Activated B cell treated with CpG ODN at 0.5 μM for 24 hours (primary cell): ENCODE data around the gene CEP83. TPM values are rescaled to one million over a fixed set of nuclear protein-coding genes. Genes with fewer than 3 reads are reported as not detected.
"Not testable (repeated sequence)": the region's sequence is repeated elsewhere in the genome, so short reads cannot be mapped to it uniquely, and the experiment has no call there.

ENCODE experiments used
- ATAC-seq: fragments of 200-7000 bp; cut with Tn5 transposase; one replicate; pipeline ENCODE4 v1.10.0; 2021; ENCODE audit warnings: low read depth, mild to moderate bottlenecking, moderate library complexity
- CTCF ChIA-PET: fragments of 350-600 bp; sonication (Branson Sonifier 250); formaldehyde crosslinking; loops from one replicate; lab custom pipeline; 2021; ENCODE audit warnings: antibody characterized with exemption; lab: Charles Lee
- POLR2A ChIA-PET: fragments of 350-600 bp; sonication (Branson Sonifier 250); formaldehyde crosslinking; loops from one replicate; lab custom pipeline; 2021; ENCODE audit warnings: antibody characterized with exemption; lab: Charles Lee
- DNase-seq: peaks from one replicate; pipeline ENCODE4 v3.0.0; 2022
- H3K27ac Mint-ChIP-seq: one replicate; pipeline ENCODE4 v1.8.0; 2020; ENCODE audit warnings: mixed read lengths
- H3K27me3 Mint-ChIP-seq: one replicate; pipeline ENCODE4 v1.8.0; 2021; ENCODE audit warnings: mixed read lengths
- H3K36me3 Mint-ChIP-seq: one replicate; pipeline ENCODE4 v1.8.0; 2021; ENCODE audit warnings: low read depth, mixed read lengths
- H3K4me1 Mint-ChIP-seq: one replicate; pipeline ENCODE4 v1.8.0; 2021; ENCODE audit warnings: mixed read lengths
- H3K4me3 Mint-ChIP-seq: one replicate; pipeline ENCODE4 v1.8.0; 2020; ENCODE audit warnings: mild to moderate bottlenecking, mixed read lengths
- H3K9me3 Mint-ChIP-seq: one replicate; pipeline ENCODE4 v1.8.0; 2020; ENCODE audit warnings: mixed read lengths
- CTCF ChIP-seq: fragments of 200-600 bp; IDR thresholded peaks from one replicate; pipeline ENCODE4 v1.8.0; 2022; ENCODE audit warnings: antibody characterized with exemption, mild to moderate bottlenecking
- intact Hi-C: fragments of 100-400 bp; cut with micrococcal nuclease; formaldehyde crosslinking; loops from one replicate; pipeline ENCODE4 v1.15.1; 2024
- total RNA-seq: library from RNA; stranded (reverse); gene quantifications from 2 replicates; pipeline ENCODE4 v1.2.3, GENCODE V29; 2022

The CEP83 gene
- total RNA-seq, 1 donor from 2014 or later: 36.9 TPM

- DNase-seq: no peak
- intact Hi-C loops: no loop called here
- Mint-ChIP-seq H3K4me3 (no peak overlapping the region), H3K4me1 (no peaks in the 10 kb centered on the region), H3K36me3 (peaks cover 50% of the 10 kb centered on the region), H3K9me3 (peaks cover 16% of the 10 kb centered on the region), H3K27me3 (no peaks in the 10 kb centered on the region), H3K27ac (no peak overlapping the region)
- ChIA-PET POLR2A (no interaction called here), CTCF (no interaction called here)
- no peak for TF ChIP-seq CTCF
- ATAC-seq: no peak
Measured at GRCh38 chr12:94397401-94397800, 62.3 kb downstream of the CEP83 start.

GRCh38 chr12:94396014-94396413 lies 63.7 kb downstream of the CEP83 start:
- DNase-seq, H3K27me3 Mint-ChIP-seq, POLR2A ChIA-PET, ATAC-seq, CTCF ChIA-PET, H3K4me3 Mint-ChIP-seq, H3K4me1 Mint-ChIP-seq, intact Hi-C loops, H3K27ac Mint-ChIP-seq: not testable (repeated sequence)
- H3K9me3 Mint-ChIP-seq: peaks cover 14% of the 10 kb centered on the region
- H3K36me3 Mint-ChIP-seq: peaks cover 52% of the 10 kb centered on the region

- peaks cover 49% of the 10 kb centered on the region for H3K36me3 Mint-ChIP-seq
- TF ChIP-seq CTCF: no peak
Measured at GRCh38 chr12:94390130-94390485, 69.6 kb downstream of the CEP83 start.

GRCh38 chr12:94389482-94390129 lies 70.1 kb downstream of the CEP83 start:
- H3K4me1 Mint-ChIP-seq, H3K27ac Mint-ChIP-seq, POLR2A ChIA-PET, intact Hi-C loops, H3K27me3 Mint-ChIP-seq, H3K4me3 Mint-ChIP-seq, CTCF ChIA-PET, DNase-seq, ATAC-seq: not testable (repeated sequence)
- peaks cover 16% of the 10 kb centered on the region for H3K9me3 Mint-ChIP-seq
- H3K36me3 Mint-ChIP-seq: peaks cover 50% of the 10 kb centered on the region

More at GRCh38 chr12:94390130-94390485, 69.6 kb downstream of the CEP83 start:
- H3K4me3 Mint-ChIP-seq: no peak overlapping the region
- DNase-seq (no peak), ATAC-seq (no peak)
- H3K27me3 Mint-ChIP-seq: no peaks in the 10 kb centered on the region
- H3K9me3 Mint-ChIP-seq: peaks cover 12% of the 10 kb centered on the region
- H3K4me1 Mint-ChIP-seq: no peaks in the 10 kb centered on the region
- intact Hi-C loops: no loop called here
- H3K27ac Mint-ChIP-seq: no peak overlapping the region
- CTCF ChIA-PET: no interaction called here
- POLR2A ChIA-PET: no interaction called here

- peaks cover 52% of the 10 kb centered on the region for H3K36me3 Mint-ChIP-seq
- no peak overlapping the region for H3K27ac Mint-ChIP-seq
- ChIA-PET CTCF (no interaction called here), POLR2A (no interaction called here)
- no peaks in the 10 kb centered on the region for H3K4me1 Mint-ChIP-seq
- intact Hi-C loops: no loop called here
- peaks cover 27% of the 10 kb centered on the region for H3K9me3 Mint-ChIP-seq
- no peaks in the 10 kb centered on the region for H3K27me3 Mint-ChIP-seq
- no peak for TF ChIP-seq CTCF
- no peak overlapping the region for H3K4me3 Mint-ChIP-seq
- ATAC-seq: no peak
- DNase-seq: no peak
Measured at GRCh38 chr12:94386422-94386821, 73.2 kb downstream of the CEP83 start.

- no peak overlapping the region for H3K27ac Mint-ChIP-seq
- H3K9me3 Mint-ChIP-seq: peaks cover 24% of the 10 kb centered on the region
- no peaks in the 10 kb centered on the region for H3K27me3 Mint-ChIP-seq
- no peak for ATAC-seq
- POLR2A ChIA-PET: no interaction called here
- H3K4me3 Mint-ChIP-seq: no peak overlapping the region
- H3K36me3 Mint-ChIP-seq: peaks cover 43% of the 10 kb centered on the region
- intact Hi-C loops: loop anchor here (5.0 kb wide), 1 partner anchor 42 kb away; no protein-coding TSS in a partner anchor
- TF ChIP-seq CTCF: no peak
- CTCF ChIA-PET: no interaction called here
- H3K4me1 Mint-ChIP-seq: peaks cover 6% of the 10 kb centered on the region
- DNase-seq: no peak
Measured at GRCh38 chr12:94384030-94384429, 75.6 kb downstream of the CEP83 start.
